ENCODE data around the gene ATG2B.
"Not testable (repeated sequence)": the region's sequence is repeated elsewhere in the genome, so short reads cannot be mapped to it uniquely, and the experiment has no call there.

The ATG2B gene

GRCh38 chr14:96249029-96249428 lies 114.1 kb downstream of the ATG2B start:
- Histone ChIP-seq H3K4me1 (ENCODE audit: insufficient read depth, low read length) (peaks cover 8% of the 10 kb centered on the region), H3K9ac (ENCODE audit: low read length) (no peak overlapping the region), H3K36me3 (ENCODE audit: insufficient read depth, low read length) (no peaks in the 10 kb centered on the region), H3K4me3 (ENCODE audit: low read depth in 1 of 2, low read length in 2 of 2) (no peak overlapping the region), H3K27ac (ENCODE audit: low read depth, low read length) (no peak overlapping the region), H3K27me3 (ENCODE audit: control insufficient read depth in 1 of 2, insufficient read depth in 2 of 2, low read length in 2 of 2) (no peaks in the 10 kb centered on the region), H3K9me3 (ENCODE audit: low read length) (no peaks in the 10 kb centered on the region)

- H3K27me3 ChIP-seq (ENCODE audit: control insufficient read depth in 1 of 2, insufficient read depth in 2 of 2, low read length in 2 of 2) = no peaks in the 10 kb centered on the region
- no peaks in the 10 kb centered on the region for H3K4me1 ChIP-seq (ENCODE audit: insufficient read depth, low read length)
- no peak overlapping the region for H3K4me3 ChIP-seq (ENCODE audit: low read depth in 1 of 2, low read length in 2 of 2)
- H3K9me3 ChIP-seq (ENCODE audit: low read length) = no peaks in the 10 kb centered on the region
- H3K36me3 ChIP-seq (ENCODE audit: insufficient read depth, low read length) = no peaks in the 10 kb centered on the region
- no peak overlapping the region for H3K9ac ChIP-seq (ENCODE audit: low read length)
- H3K27ac ChIP-seq (ENCODE audit: low read depth, low read length) = no peak overlapping the region
Observed at GRCh38 chr14:96247031-96247430, 116.1 kb downstream of the ATG2B start.

- Histone ChIP-seq H3K27ac (ENCODE audit: low read depth, low read length) (no peak overlapping the region), H3K9me3 (ENCODE audit: low read length) (no peaks in the 10 kb centered on the region), H3K4me3 (ENCODE audit: low read depth in 1 of 2, low read length in 2 of 2) (no peak overlapping the region), H3K27me3 (ENCODE audit: control insufficient read depth in 1 of 2, insufficient read depth in 2 of 2, low read length in 2 of 2) (no peaks in the 10 kb centered on the region), H3K4me1 (ENCODE audit: insufficient read depth, low read length) (no peaks in the 10 kb centered on the region), H3K36me3 (ENCODE audit: insufficient read depth, low read length) (peaks cover 4% of the 10 kb centered on the region), H3K9ac (ENCODE audit: low read length) (no peak overlapping the region)
Observed at GRCh38 chr14:96246539-96246847, 116.6 kb downstream of the ATG2B start.

GRCh38 chr14:96245710-96246538 lies 117.2 kb downstream of the ATG2B start:
- Histone ChIP-seq H3K27me3 (ENCODE audit: control insufficient read depth in 1 of 2, insufficient read depth in 2 of 2, low read length in 2 of 2) (no peaks in the 10 kb centered on the region), H3K36me3 (ENCODE audit: insufficient read depth, low read length) (peaks cover 4% of the 10 kb centered on the region), H3K4me3 (ENCODE audit: low read depth in 1 of 2, low read length in 2 of 2) (no peak overlapping the region), H3K4me1 (ENCODE audit: insufficient read depth, low read length) (no peaks in the 10 kb centered on the region), H3K9me3 (ENCODE audit: low read length) (no peaks in the 10 kb centered on the region), H3K27ac (ENCODE audit: low read depth, low read length) (no peak overlapping the region), H3K9ac (ENCODE audit: low read length) (no peak overlapping the region)

- H3K9ac ChIP-seq (ENCODE audit: low read length); H3K27ac ChIP-seq (ENCODE audit: low read depth, low read length); H3K27me3 ChIP-seq (ENCODE audit: control insufficient read depth in 1 of 2, insufficient read depth in 2 of 2, low read length in 2 of 2); H3K4me1 ChIP-seq (ENCODE audit: insufficient read depth, low read length); H3K4me3 ChIP-seq (ENCODE audit: low read depth in 1 of 2, low read length in 2 of 2); H3K9me3 ChIP-seq (ENCODE audit: low read length); H3K36me3 ChIP-seq (ENCODE audit: insufficient read depth, low read length): not testable (repeated sequence)
Observed at GRCh38 chr14:96245074-96245473, 118.1 kb downstream of the ATG2B start.

GRCh38 chr14:96243785-96244184 lies 119.4 kb downstream of the ATG2B start:
- Histone ChIP-seq H3K4me1 (ENCODE audit: insufficient read depth, low read length) (no peaks in the 10 kb centered on the region), H3K9me3 (ENCODE audit: low read length) (no peaks in the 10 kb centered on the region), H3K4me3 (ENCODE audit: low read depth in 1 of 2, low read length in 2 of 2) (no peak overlapping the region), H3K27me3 (ENCODE audit: control insufficient read depth in 1 of 2, insufficient read depth in 2 of 2, low read length in 2 of 2) (no peaks in the 10 kb centered on the region), H3K27ac (ENCODE audit: low read depth, low read length) (no peak overlapping the region), H3K9ac (ENCODE audit: low read length) (no peak overlapping the region), H3K36me3 (ENCODE audit: insufficient read depth, low read length) (peaks cover 4% of the 10 kb centered on the region)

- Histone ChIP-seq H3K9me3 (ENCODE audit: low read length) (no peaks in the 10 kb centered on the region), H3K27ac (ENCODE audit: low read depth, low read length) (no peak overlapping the region), H3K4me3 (ENCODE audit: low read depth in 1 of 2, low read length in 2 of 2) (no peak overlapping the region), H3K4me1 (ENCODE audit: insufficient read depth, low read length) (peaks cover 3% of the 10 kb centered on the region), H3K27me3 (ENCODE audit: control insufficient read depth in 1 of 2, insufficient read depth in 2 of 2, low read length in 2 of 2) (no peaks in the 10 kb centered on the region), H3K36me3 (ENCODE audit: insufficient read depth, low read length) (peaks cover 4% of the 10 kb centered on the region), H3K9ac (ENCODE audit: low read length) (no peak overlapping the region)
Observed at GRCh38 chr14:96242126-96242525, 121.0 kb downstream of the ATG2B start.

GRCh38 chr14:96240641-96241040 lies 122.5 kb downstream of the ATG2B start:
- Histone ChIP-seq H3K9ac (ENCODE audit: low read length) (no peak overlapping the region), H3K4me1 (ENCODE audit: insufficient read depth, low read length) (peaks cover 6% of the 10 kb centered on the region), H3K9me3 (ENCODE audit: low read length) (no peaks in the 10 kb centered on the region), H3K27ac (ENCODE audit: low read depth, low read length) (no peak overlapping the region), H3K27me3 (ENCODE audit: control insufficient read depth in 1 of 2, insufficient read depth in 2 of 2, low read length in 2 of 2) (no peaks in the 10 kb centered on the region), H3K36me3 (ENCODE audit: insufficient read depth, low read length) (peaks cover 4% of the 10 kb centered on the region), H3K4me3 (ENCODE audit: low read depth in 1 of 2, low read length in 2 of 2) (no peak overlapping the region)

- Histone ChIP-seq H3K9ac (ENCODE audit: low read length) (no peak overlapping the region), H3K27ac (ENCODE audit: low read depth, low read length) (no peak overlapping the region), H3K27me3 (ENCODE audit: control insufficient read depth in 1 of 2, insufficient read depth in 2 of 2, low read length in 2 of 2) (no peaks in the 10 kb centered on the region), H3K4me1 (ENCODE audit: insufficient read depth, low read length) (peaks cover 6% of the 10 kb centered on the region), H3K9me3 (ENCODE audit: low read length) (no peaks in the 10 kb centered on the region), H3K36me3 (ENCODE audit: insufficient read depth, low read length) (peaks cover 4% of the 10 kb centered on the region), H3K4me3 (ENCODE audit: low read depth in 1 of 2, low read length in 2 of 2) (no peak overlapping the region)
Observed at GRCh38 chr14:96239711-96240141, 123.4 kb downstream of the ATG2B start.

- Histone ChIP-seq H3K4me1 (ENCODE audit: insufficient read depth, low read length) (peaks cover 11% of the 10 kb centered on the region), H3K36me3 (ENCODE audit: insufficient read depth, low read length) (peaks cover 4% of the 10 kb centered on the region), H3K4me3 (ENCODE audit: low read depth in 1 of 2, low read length in 2 of 2) (no peak overlapping the region), H3K27me3 (ENCODE audit: control insufficient read depth in 1 of 2, insufficient read depth in 2 of 2, low read length in 2 of 2) (no peaks in the 10 kb centered on the region), H3K27ac (ENCODE audit: low read depth, low read length) (no peak overlapping the region), H3K9me3 (ENCODE audit: low read length) (no peaks in the 10 kb centered on the region), H3K9ac (ENCODE audit: low read length) (no peak overlapping the region)
Observed at GRCh38 chr14:96238676-96239265, 124.4 kb downstream of the ATG2B start.

GRCh38 chr14:96237641-96238040 lies 125.5 kb downstream of the ATG2B start:
- Histone ChIP-seq H3K36me3 (ENCODE audit: insufficient read depth, low read length) (peaks cover 4% of the 10 kb centered on the region), H3K4me3 (ENCODE audit: low read depth in 1 of 2, low read length in 2 of 2) (no peak overlapping the region), H3K27ac (ENCODE audit: low read depth, low read length) (no peak overlapping the region), H3K27me3 (ENCODE audit: control insufficient read depth in 1 of 2, insufficient read depth in 2 of 2, low read length in 2 of 2) (no peaks in the 10 kb centered on the region), H3K9ac (ENCODE audit: low read length) (no peak overlapping the region), H3K9me3 (ENCODE audit: low read length) (no peaks in the 10 kb centered on the region), H3K4me1 (ENCODE audit: insufficient read depth, low read length) (peaks cover 12% of the 10 kb centered on the region)

- Histone ChIP-seq H3K9me3 (ENCODE audit: low read length) (no peaks in the 10 kb centered on the region), H3K9ac (ENCODE audit: low read length) (no peak overlapping the region), H3K27ac (ENCODE audit: low read depth, low read length) (no peak overlapping the region), H3K36me3 (ENCODE audit: insufficient read depth, low read length) (no peaks in the 10 kb centered on the region), H3K4me1 (ENCODE audit: insufficient read depth, low read length) (peaks cover 12% of the 10 kb centered on the region), H3K27me3 (ENCODE audit: control insufficient read depth in 1 of 2, insufficient read depth in 2 of 2, low read length in 2 of 2) (no peaks in the 10 kb centered on the region), H3K4me3 (ENCODE audit: low read depth in 1 of 2, low read length in 2 of 2) (no peak overlapping the region)
Observed at GRCh38 chr14:96235426-96235825, 127.7 kb downstream of the ATG2B start.
